Upper lobe of left lung (tissue), 4 donors: ENCODE data around the gene HOXB2.

Experiments used
- CTCF ChIP-seq, 6 experiments: fragments of 450-650 bp in 4 of 6; fragments of 200-600 bp in 2 of 6; sonication (generic) in 2 of 6; IDR thresholded peaks; one replicate each; pipeline ENCODE4 v1.5.1; 2016 to 2019; ENCODE audit warnings: antibody characterized with exemption in 6 of 6
- POLR2A ChIP-seq, 4 donors: fragments of 450-650 bp; IDR thresholded peaks; one replicate each; pipeline ENCODE4 v1.5.1; 2016 to 2017; ENCODE audit warnings: antibody characterized with exemption in 4 of 4, mild to moderate bottlenecking in 2 of 4
- POLR2AphosphoS5 ChIP-seq, 2 donors: sonication (generic); formaldehyde crosslinking; IDR thresholded peaks; one replicate each; pipeline ENCODE4 v1.5.1; 2017; ENCODE audit warnings: antibody characterized with exemption in 2 of 2

- TF ChIP-seq CTCF (IDR thresholded peaks at IDR 0.05) = no peak
- no peak for TF ChIP-seq POLR2A (IDR thresholded peaks at IDR 0.05)
- TF ChIP-seq POLR2AphosphoS5 (IDR thresholded peaks at IDR 0.05) = no peak
Observed at GRCh38 chr17:48530208-48530886, 14.6 kb downstream of the HOXB2 start.
